B cell (primary cell): ENCODE results near the gene ACOX3. TPM values are rescaled to one million over a fixed set of nuclear protein-coding genes. Genes with fewer than 3 reads are reported as not detected.

ENCODE experiments used
- ATAC-seq: fragments of 200-7000 bp; cut with Tn5 transposase; one replicate; pipeline ENCODE4 v1.10.0; 2021; ENCODE audit warnings: low read depth, mild to moderate bottlenecking, moderate number of reproducible peaks, moderate library complexity
- CTCF ChIA-PET: fragments of 350-600 bp; sonication (Branson Sonifier 250); formaldehyde crosslinking; loops from one replicate; lab custom pipeline; 2021; ENCODE audit warnings: antibody characterized with exemption, inconsistent platforms; lab: Charles Lee
- POLR2A ChIA-PET: fragments of 350-600 bp; sonication (Branson Sonifier 250); formaldehyde crosslinking; loops from one replicate; lab custom pipeline; 2021; ENCODE audit warnings: antibody characterized with exemption; lab: Charles Lee
- DNase-seq: peaks from one replicate; pipeline ENCODE4 v3.0.0; 2013
- H2AFZ ChIP-seq: 2 replicates; pipeline ENCODE4 v1.6.1; 2012; ENCODE audit warnings: mild to moderate bottlenecking, low read depth, low read length; ENCODE audit not compliant: insufficient read depth, poor library complexity, severe bottlenecking
- H3K27ac ChIP-seq, 2 donors: 1 replicate in 1 of 2; 2 replicates in 1 of 2; pipeline ENCODE4 v1.5.1; 2012 to 2013; ENCODE audit warnings: low read length in 2 of 2, mild to moderate bottlenecking in 2 of 2, moderate library complexity in 1 of 2
- H3K27me3 ChIP-seq, 4 experiments: fragments of 200-600 bp in 1 of 4; sonication (generic) in 1 of 4; replicated peaks in 1 of 4; 1 replicate in 2 of 4; 2 replicates in 2 of 4; pipeline versions ENCODE4 v1.6.1 to v1.7.0; 2013 to 2016; ENCODE audit warnings: low read length in 3 of 4, mild to moderate bottlenecking in 2 of 4, mixed read lengths in 1 of 4, moderate library complexity in 1 of 4; ENCODE audit not compliant: insufficient read depth in 4 of 4, control insufficient read depth in 3 of 4; ENCODE audit errors: control extremely low read depth in 1 of 4
- H3K36me3 ChIP-seq, 2 experiments: replicated peaks in 1 of 2; 1 replicate in 1 of 2; 2 replicates in 1 of 2; pipeline versions ENCODE4 v1.6.1 to v1.7.1; 2013; ENCODE audit warnings: low read length in 1 of 2; ENCODE audit not compliant: insufficient read depth in 2 of 2, control insufficient read depth in 1 of 2; ENCODE audit errors: control extremely low read depth in 1 of 2, extremely low read depth in 1 of 2
- H3K4me1 ChIP-seq, 2 donors: fragments of 200-600 bp in 1 of 2; sonication (generic) in 1 of 2; 1 replicate in 1 of 2; 2 replicates in 1 of 2; pipeline versions ENCODE4 v1.5.1 to v1.6.1; 2013 to 2017; ENCODE audit warnings: low read length in 2 of 2; ENCODE audit not compliant: control insufficient read depth in 2 of 2, insufficient read depth in 2 of 2
- H3K4me2 ChIP-seq: replicated peaks from 2 replicates; pipeline ENCODE3; 2012; ENCODE audit warnings: mild to moderate bottlenecking, low read depth, low read length; ENCODE audit not compliant: poor library complexity, severe bottlenecking
- H3K4me3 ChIP-seq, 5 experiments: fragments of 200-600 bp in 1 of 5; sonication (generic) in 1 of 5; 1 replicate in 3 of 5; 2 replicates in 2 of 5; pipeline versions ENCODE4 v1.5.1 to v1.7.0; 2011 to 2016; ENCODE audit warnings: low read length in 4 of 5, mild to moderate bottlenecking in 4 of 5, low read depth in 2 of 5, control low read depth in 1 of 5, moderate library complexity in 1 of 5; ENCODE audit not compliant: insufficient read depth in 1 of 5; ENCODE audit errors: control extremely low read depth in 1 of 5, extremely low read depth in 1 of 5
- H3K79me2 ChIP-seq: fragments of 200-600 bp; sonication (generic); one replicate; pipeline ENCODE4 v1.6.0; 2016; ENCODE audit warnings: low read length; ENCODE audit not compliant: control insufficient read depth, insufficient read depth
- H3K9ac ChIP-seq: fragments of 200-600 bp; sonication (generic); 2 replicates; pipeline ENCODE4 v1.6.1; 2017; ENCODE audit warnings: mild to moderate bottlenecking, low read length, moderate library complexity
- H3K9me3 ChIP-seq, 3 donors: one replicate each; pipeline versions ENCODE4 v1.6.1 to v1.7.1; 2013; ENCODE audit warnings: low read length in 2 of 3; ENCODE audit not compliant: control insufficient read depth in 2 of 3, insufficient read depth in 1 of 3; ENCODE audit errors: control extremely low read depth in 1 of 3
- H4K20me1 ChIP-seq: 2 replicates; pipeline ENCODE4 v1.6.0; 2012; ENCODE audit warnings: mild to moderate bottlenecking, low read length; ENCODE audit not compliant: insufficient read depth, control insufficient read depth, poor library complexity, severe bottlenecking
- H3K27ac Mint-ChIP-seq: one replicate; pipeline ENCODE4 v1.8.0; 2021; ENCODE audit warnings: mixed read lengths
- H3K27me3 Mint-ChIP-seq: one replicate; pipeline ENCODE4 v1.8.0; 2021; ENCODE audit warnings: mixed read lengths
- H3K4me1 Mint-ChIP-seq: one replicate; pipeline ENCODE4 v1.8.0; 2021; ENCODE audit warnings: mixed read lengths
- H3K4me3 Mint-ChIP-seq: one replicate; pipeline ENCODE4 v1.8.0; 2021; ENCODE audit warnings: mixed read lengths
- H3K9me3 Mint-ChIP-seq: one replicate; pipeline ENCODE4 v1.8.0; 2022; ENCODE audit warnings: mixed read lengths; ENCODE audit not compliant: insufficient read depth
- CTCF ChIP-seq: fragments of 200-600 bp; IDR thresholded peaks from one replicate; pipeline ENCODE4 v1.8.0; 2022; ENCODE audit warnings: antibody characterized with exemption, mild to moderate bottlenecking
- EZH2 ChIP-seq: IDR thresholded peaks from 2 replicates; pipeline ENCODE4 v1.6.1; 2012; ENCODE audit warnings: borderline replicate concordance, low read depth, mild to moderate bottlenecking, moderate library complexity, low read length; ENCODE audit not compliant: insufficient read depth, poor library complexity, severe bottlenecking
- WGBS: methylation state at CpG from one replicate; pipeline ENCODE4 v1.1.5; 2013; ENCODE audit warnings: missing lambda C conversion rate; ENCODE audit not compliant: insufficient coverage; 5-methylcytosine and 5-hydroxymethylcytosine counted together
- intact Hi-C: fragments of 100-400 bp; cut with micrococcal nuclease; formaldehyde crosslinking; loops from one replicate; pipeline ENCODE4 v1.10.0; 2022
- polyA plus RNA-seq: library from polyadenylated mRNA; depleted of rRNA; stranded (reverse); fragments of >200 nt; gene quantifications from 2 replicates; pipeline ENCODE4 v1.2.3, GENCODE V29; 2012
- total RNA-seq, 2 donors: library from RNA; stranded (reverse); fragments of 120-200 nt in 1 of 2; gene quantifications; 1 replicate in 1 of 2; 2 replicates in 1 of 2; pipeline versions ENCODE4 v1.2.3 to v1.2.4, GENCODE V29; 2013 to 2022

ACOX3 gene
- total and polyA plus RNA-seq, 2 donors (not counting 1 experiment from before 2014, with no cell fraction given): 4.6 to 23.1 TPM

- no peak overlapping the region for H3K4me3 Mint-ChIP-seq
- Histone ChIP-seq H3K79me2 (no peaks in the 10 kb centered on the region), H3K4me3 (no peak overlapping the region), H3K27me3 (no peaks in the 10 kb centered on the region), H3K4me1 (no peaks in the 10 kb centered on the region), H3K36me3 (peaks cover 0 to 9% of the 10 kb centered on the region in 2 experiments), H2AFZ (no peak overlapping the region), H3K4me2 (no peak overlapping the region), H3K9ac (no peak overlapping the region), H4K20me1 (no peaks in the 10 kb centered on the region), H3K9me3 (no peaks in the 10 kb centered on the region), H3K27ac (no peak overlapping the region)
- no peak for ATAC-seq
- ChIA-PET POLR2A (no interaction called here), CTCF (no interaction called here)
- WGBS: 91% methylated on average over 12 of the region's 14 CpGs
- intact Hi-C loops: no loop called here
- no peak overlapping the region for H3K27ac Mint-ChIP-seq
- no peaks in the 10 kb centered on the region for H3K4me1 Mint-ChIP-seq
- TF ChIP-seq EZH2 (no peak), CTCF (no peak)
- no peaks in the 10 kb centered on the region for H3K9me3 Mint-ChIP-seq
- H3K27me3 Mint-ChIP-seq: no peaks in the 10 kb centered on the region
- DNase-seq: no peak
These were observed 57.5 kb downstream of the ACOX3 start for GRCh38 chr4:8383016-8383415.

GRCh38 chr4:8381814-8382581 lies 58.5 kb downstream of the ACOX3 start:
- H3K27me3 ChIP-seq: no peaks in the 10 kb centered on the region
- H3K4me2 ChIP-seq: no peak overlapping the region
- peaks cover 0 to 7% of the 10 kb centered on the region in 2 experiments for H3K36me3 ChIP-seq
- no peaks in the 10 kb centered on the region for H3K79me2 ChIP-seq
- no peaks in the 10 kb centered on the region for H3K9me3 ChIP-seq
- no peaks in the 10 kb centered on the region for H4K20me1 ChIP-seq
- Mint-ChIP-seq H3K4me3 (no peak overlapping the region), H3K9me3 (no peaks in the 10 kb centered on the region), H3K27ac (no peak overlapping the region), H3K4me1 (no peaks in the 10 kb centered on the region), H3K27me3 (no peaks in the 10 kb centered on the region)
- no peak overlapping the region for H3K9ac ChIP-seq
- no peak overlapping the region for H3K4me3 ChIP-seq
- no peaks in the 10 kb centered on the region for H3K4me1 ChIP-seq
- no peak overlapping the region for H3K27ac ChIP-seq
- ATAC-seq (no peak), DNase-seq (no peak)
- TF ChIP-seq CTCF: no peak
- TF ChIP-seq EZH2: no peak
- intact Hi-C loops: no loop called here
- no peak overlapping the region for H2AFZ ChIP-seq
- POLR2A ChIA-PET: no interaction called here
- CTCF ChIA-PET: no interaction called here
- WGBS: 97% methylated on average over 28 of the region's 28 CpGs
